Activated T-cell treated with anti-CD3 and anti-CD28 coated beads for 48 hours (primary cell): ENCODE data around the gene SERPINA4.
"Not testable (repeated sequence)": the region's sequence is repeated elsewhere in the genome, so short reads cannot be mapped to it uniquely, and the experiment has no call there.

Experiments used
- DNase-seq: peaks from one replicate; pipeline ENCODE4 v3.0.0-alpha.2; 2020; ENCODE audit warnings: low read depth

Gene SERPINA4

DNA sequence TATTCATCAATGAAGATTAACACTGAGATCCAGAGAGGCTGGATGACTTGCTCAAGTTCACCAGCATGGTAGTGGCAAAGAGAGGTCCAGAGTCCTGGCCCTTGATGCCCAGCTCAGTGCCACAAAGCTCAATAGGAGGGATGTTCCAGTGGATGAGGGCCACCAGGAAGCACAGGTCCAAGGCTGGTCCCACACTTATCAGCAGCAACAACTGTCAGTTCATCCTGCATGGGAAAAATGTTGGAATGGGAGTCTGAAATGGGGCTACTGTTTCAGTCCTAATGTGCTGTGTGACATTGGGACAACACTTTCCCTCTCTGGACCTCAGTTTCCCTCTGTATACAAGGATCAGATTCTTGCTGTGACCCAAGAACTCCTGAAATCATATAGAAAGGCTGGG is 31.2 kb downstream of the SERPINA4 start:
- DNase-seq, result no peak

- DNase-seq, result no peak
Measured at GRCh38 chr14:94593376-94593748, 32.1 kb downstream of the SERPINA4 start.

- DNase-seq, result no peak
Measured at GRCh38 chr14:94593749-94594431, 32.6 kb downstream of the SERPINA4 start.

- DNase-seq, result no peak
Measured at GRCh38 chr14:94594441-94594840, 33.2 kb downstream of the SERPINA4 start.

DNA sequence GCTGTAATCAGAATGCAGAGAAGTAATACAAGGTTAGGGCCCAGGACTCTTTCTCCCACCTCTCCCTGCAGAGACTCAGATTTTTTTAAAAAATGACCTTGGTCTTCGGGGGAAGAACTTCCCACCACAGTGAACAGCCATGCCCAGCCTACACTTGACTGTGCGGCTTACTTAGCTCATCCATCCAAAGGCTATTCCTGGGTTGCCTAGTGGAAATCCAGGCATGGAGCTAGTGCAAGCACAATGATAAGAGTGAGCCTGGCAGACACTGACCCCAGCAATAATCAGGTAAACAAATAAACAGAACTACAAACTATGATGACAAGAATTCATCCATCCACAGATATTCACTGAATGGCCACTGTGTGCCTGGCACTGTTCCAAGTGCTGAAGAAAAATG is 34.7 kb downstream of the SERPINA4 start:
- no peak for DNase-seq

GRCh38 chr14:94596361-94596760 is 35.1 kb downstream of the SERPINA4 start:
- DNase-seq, result no peak

DNA sequence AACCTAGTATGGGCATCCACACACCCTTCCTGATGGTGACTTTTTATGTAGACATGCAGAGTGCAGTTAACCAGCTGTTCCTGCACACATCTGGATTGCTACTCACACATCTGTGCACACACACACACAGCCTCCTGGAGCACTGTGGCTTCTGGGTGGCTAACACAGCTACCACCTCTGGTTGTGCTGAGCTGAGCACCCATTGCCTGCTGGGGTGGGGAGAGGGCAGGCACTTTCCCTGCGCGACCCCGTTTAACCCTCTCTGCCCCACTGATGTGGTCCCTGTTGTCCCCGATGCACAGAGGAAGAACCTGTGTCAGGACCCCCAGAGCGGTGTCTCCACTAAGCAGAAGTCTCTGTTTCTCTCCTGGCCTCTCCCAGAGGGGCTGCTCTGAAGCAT is 36.5 kb downstream of the SERPINA4 start:
- DNase-seq, result no peak

DNA sequence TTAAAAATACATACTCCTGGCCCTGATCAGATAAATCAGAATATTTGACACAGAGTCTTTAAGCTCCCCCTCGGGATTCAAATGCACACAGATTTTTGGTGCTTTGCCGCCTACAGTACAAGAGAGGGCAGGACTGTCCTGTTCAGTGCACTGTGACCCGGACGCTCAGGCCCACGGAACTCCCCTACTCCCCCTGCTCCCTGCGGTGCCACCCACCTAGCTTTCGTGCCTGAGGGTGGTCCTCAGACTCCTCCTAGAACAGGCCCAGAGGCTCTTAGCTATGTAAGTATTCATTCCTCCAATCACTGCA is 37.2 kb downstream of the SERPINA4 start:
- no peak for DNase-seq

- no peak for DNase-seq
Measured at GRCh38 chr14:94598816-94599655, 37.8 kb downstream of the SERPINA4 start.

DNA sequence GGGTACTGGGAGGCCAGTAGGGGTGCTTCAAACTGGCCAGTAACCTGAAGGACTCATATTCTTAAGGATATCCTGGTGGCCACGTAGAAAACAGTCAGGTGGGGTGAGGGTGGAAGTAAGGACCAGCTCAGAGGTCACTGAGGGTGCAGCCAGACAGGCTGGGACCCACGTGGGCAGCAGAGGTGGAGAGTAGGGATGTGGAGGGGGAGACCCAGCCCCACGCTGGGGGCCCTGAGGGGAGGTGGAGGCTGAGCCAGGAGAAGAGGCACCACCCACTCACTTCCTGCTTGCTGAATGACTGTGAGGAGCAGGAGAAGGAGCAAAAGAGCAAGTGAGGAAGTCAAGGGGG is 38.4 kb downstream of the SERPINA4 start:
- no peak for DNase-seq

DNA sequence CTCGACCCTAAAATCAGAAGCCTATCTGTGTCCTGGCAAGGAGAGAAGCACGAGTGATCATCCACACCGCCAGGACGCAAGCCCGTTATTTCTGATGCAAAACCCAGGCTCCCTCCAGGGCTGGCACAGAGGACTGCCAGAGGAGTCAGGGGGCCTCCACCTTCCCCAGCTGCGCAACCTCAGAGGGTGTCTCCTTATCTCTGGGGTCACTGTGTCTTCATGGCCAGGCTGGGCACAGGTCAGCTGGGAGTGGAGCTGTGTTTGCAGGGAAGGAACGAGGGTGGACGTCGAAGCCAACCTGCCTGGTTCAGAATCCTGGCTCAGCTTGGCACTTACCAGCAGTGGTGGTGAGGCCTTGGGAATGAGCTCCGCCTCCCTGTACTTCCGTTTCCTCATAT is 38.9 kb downstream of the SERPINA4 start:
- no peak for DNase-seq

GRCh38 chr14:94601884-94602391 is 40.7 kb downstream of the SERPINA4 start:
- DNase-seq, result no peak

DNA sequence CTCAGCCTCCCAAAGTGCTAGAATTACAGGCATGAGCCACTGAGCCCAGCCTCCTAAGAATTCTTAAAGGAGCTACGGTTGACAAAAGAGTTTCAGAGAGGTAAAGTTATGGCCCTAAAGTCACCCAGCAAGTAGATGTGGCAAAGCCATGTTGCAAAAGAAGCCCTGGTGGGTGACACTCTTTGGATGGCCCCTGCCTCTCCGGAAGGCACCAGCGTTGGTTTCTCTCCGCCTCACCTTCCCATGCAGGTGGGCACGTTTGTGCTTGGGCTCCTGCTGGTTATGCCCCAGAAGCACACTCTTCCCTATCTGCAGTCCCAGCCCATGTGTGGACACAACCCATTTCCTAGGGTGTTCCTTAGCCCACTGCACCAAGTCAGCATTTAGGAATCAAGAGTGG is 41.5 kb downstream of the SERPINA4 start:
- no peak for DNase-seq

GRCh38 chr14:94605361-94605760 is 44.1 kb downstream of the SERPINA4 start:
- no peak for DNase-seq

GRCh38 chr14:94608966-94609365 is 47.7 kb downstream of the SERPINA4 start:
- DNase-seq, result not testable (repeated sequence)

GRCh38 chr14:94611179-94611578 is 49.9 kb downstream of the SERPINA4 start:
- DNase-seq, result no peak

- DNase-seq, result no peak
Measured at GRCh38 chr14:94612174-94612573, 50.9 kb downstream of the SERPINA4 start, which contains the start of gene SERPINA3. Gene SERPINA3 (plus strand): TSS chr14:94612391. CDS start chr14:94614442, 2,051 bp downstream.

DNA sequence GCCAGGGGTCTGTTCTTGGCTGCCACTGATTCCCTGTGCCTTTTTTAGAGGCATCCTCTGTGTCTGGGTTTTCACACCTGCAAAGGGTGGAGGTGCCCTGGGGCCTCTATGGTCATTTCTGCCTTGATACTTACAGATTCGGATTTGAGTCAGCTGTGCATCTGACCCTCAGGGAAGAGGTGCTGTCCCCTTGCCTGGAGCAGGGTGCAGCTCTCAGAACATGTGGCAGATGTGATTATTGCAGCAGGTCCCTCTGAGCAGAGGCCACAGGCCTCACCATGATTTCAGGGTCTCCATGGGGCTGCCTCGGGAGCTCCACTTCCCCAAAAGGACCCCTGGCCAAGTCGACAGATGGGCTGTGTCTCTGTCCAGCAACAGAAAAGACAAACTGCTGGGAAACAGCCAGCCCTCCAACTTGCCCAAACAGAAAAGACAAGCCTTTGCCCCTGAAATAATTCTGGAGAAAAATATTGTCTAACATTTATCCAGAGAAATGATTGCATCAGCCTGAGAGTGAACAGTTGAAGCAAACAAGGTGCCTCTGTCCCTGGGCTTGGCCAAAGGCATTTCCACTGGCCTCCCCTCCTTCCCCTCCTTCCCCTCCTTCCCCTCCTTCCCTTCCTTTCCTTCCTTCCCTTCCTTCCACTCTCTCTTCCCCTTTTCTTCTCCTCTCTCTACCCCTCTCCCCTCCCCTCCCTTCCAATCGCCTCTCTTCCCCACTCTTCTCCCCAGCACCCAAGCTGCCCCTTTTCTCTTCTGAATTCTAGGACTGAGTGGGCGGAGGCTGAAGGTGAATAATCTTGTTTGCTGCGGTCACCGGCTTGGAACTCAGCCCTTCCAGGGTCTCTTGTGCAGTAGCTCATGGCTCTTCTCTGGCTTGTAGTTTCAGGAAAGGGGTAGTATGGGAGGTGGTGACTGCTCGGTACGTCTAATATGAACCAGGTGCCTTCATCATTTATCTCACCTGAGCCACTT is 51.6 kb downstream of the SERPINA4 start:
- DNase-seq, result no peak

DNA sequence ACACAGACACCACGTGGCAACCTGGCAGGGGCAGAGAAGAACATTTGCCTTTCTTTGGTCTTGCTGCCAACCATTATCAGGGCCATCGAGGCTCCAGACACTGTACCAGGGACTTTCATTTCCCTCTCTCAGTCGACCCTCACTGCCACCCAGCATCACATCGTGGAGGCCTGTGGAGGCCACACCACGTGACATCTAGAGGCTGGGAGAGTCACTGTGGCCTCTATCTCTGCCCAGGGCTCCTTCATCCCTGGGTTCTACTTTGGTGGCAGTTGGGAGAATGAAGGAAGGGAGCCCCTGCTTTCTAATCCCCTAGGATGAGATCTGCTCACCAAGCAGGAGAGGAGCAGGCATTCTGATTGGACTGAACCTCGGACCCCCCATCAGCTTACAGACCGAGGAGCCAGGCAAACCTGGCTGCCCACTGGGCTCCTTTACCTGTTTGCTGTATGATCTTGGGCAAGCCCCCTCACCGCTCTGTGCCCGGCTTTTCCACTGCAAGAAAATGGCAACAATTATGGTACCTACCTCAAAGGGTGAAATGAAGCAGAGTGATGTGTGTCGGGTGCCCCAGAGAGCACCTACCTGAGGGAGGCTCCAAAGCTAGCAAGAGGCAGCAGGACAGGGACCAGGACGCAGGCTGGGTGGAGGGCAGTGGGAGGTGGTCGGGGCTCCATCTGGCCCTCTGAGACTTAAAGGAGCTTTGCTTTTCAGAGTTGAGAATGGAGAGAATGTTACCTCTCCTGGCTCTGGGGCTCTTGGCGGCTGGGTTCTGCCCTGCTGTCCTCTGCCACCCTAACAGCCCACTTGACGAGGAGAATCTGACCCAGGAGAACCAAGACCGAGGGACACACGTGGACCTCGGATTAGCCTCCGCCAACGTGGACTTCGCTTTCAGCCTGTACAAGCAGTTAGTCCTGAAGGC is 52.7 kb downstream of the SERPINA4 start:
- no peak for DNase-seq

DNA sequence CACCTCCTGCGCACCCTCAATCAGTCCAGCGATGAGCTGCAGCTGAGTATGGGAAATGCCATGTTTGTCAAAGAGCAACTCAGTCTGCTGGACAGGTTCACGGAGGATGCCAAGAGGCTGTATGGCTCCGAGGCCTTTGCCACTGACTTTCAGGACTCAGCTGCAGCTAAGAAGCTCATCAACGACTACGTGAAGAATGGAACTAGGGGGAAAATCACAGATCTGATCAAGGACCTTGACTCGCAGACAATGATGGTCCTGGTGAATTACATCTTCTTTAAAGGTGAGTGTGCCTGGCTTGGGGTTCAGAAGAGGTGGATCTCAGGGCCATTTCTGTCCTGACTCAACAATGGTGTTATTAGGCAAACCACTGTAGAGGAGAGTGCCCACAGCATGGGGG is 53.6 kb downstream of the SERPINA4 start:
- DNase-seq, result no peak

- DNase-seq, result no peak
Measured at GRCh38 chr14:94615254-94615653, 54.0 kb downstream of the SERPINA4 start.
